ENCODE data around the gene KYNU.
"Not testable (repeated sequence)": the region's sequence is repeated elsewhere in the genome, so short reads cannot be mapped to it uniquely, and the experiment has no call there.

The KYNU gene

GRCh38 chr2:142872882-142873724 is 4.4 kb upstream of the KYNU start:
- no peak for DNase-seq

- no peak for DNase-seq
Measured at GRCh38 chr2:142873831-142874287, 3.6 kb upstream of the KYNU start.

GRCh38 chr2:142874293-142874814 is 3.1 kb upstream of the KYNU start:
- DNase-seq = no peak

GRCh38 chr2:142875010-142875409 is 2.5 kb upstream of the KYNU start:
- DNase-seq = no peak

- no peak for DNase-seq
Measured at GRCh38 chr2:142875652-142876051, 1.8 kb upstream of the KYNU start.

- no peak for DNase-seq
Measured at GRCh38 chr2:142876423-142876822, 1.0 kb upstream of the KYNU start.

GRCh38 chr2:142878031-142878678 is 691 bp downstream of the KYNU start:
- DNase-seq = no peak

- no peak for DNase-seq
Measured at GRCh38 chr2:142879151-142879550, 1.7 kb downstream of the KYNU start.

- DNase-seq = no peak
Measured at GRCh38 chr2:142880279-142880678, 2.8 kb downstream of the KYNU start.

- DNase-seq = no peak
Measured at GRCh38 chr2:142881619-142882018, 4.2 kb downstream of the KYNU start.

GRCh38 chr2:142882500-142882899 is 5.0 kb downstream of the KYNU start:
- DNase-seq = not testable (repeated sequence)

- DNase-seq = no peak
Measured at GRCh38 chr2:142883526-142883925, 6.1 kb downstream of the KYNU start.

- DNase-seq = no peak
Measured at GRCh38 chr2:142885543-142885942, 8.1 kb downstream of the KYNU start.

- DNase-seq = no peak
Measured at GRCh38 chr2:142892715-142893114, 15.3 kb downstream of the KYNU start.

GRCh38 chr2:142893241-142893640 is 15.8 kb downstream of the KYNU start:
- no peak for DNase-seq

- DNase-seq = no peak
Measured at GRCh38 chr2:142897807-142898206, 20.3 kb downstream of the KYNU start.

- not testable (repeated sequence) for DNase-seq
Measured at GRCh38 chr2:142900327-142900726, 22.9 kb downstream of the KYNU start.

- DNase-seq = no peak
Measured at GRCh38 chr2:142901780-142902179, 24.3 kb downstream of the KYNU start.

GRCh38 chr2:142903726-142904125 is 26.3 kb downstream of the KYNU start:
- not testable (repeated sequence) for DNase-seq

- no peak for DNase-seq
Measured at GRCh38 chr2:142907653-142908052, 30.2 kb downstream of the KYNU start.

- no peak for DNase-seq
Measured at GRCh38 chr2:142914507-142915313, 37.2 kb downstream of the KYNU start.

- no peak for DNase-seq
Measured at GRCh38 chr2:142915502-142915901, 38.0 kb downstream of the KYNU start.

- no peak for DNase-seq
Measured at GRCh38 chr2:142918624-142919023, 41.2 kb downstream of the KYNU start.
